H1 (cell line): ENCODE results near the gene CD300E. TPM values are rescaled to one million over a fixed set of nuclear protein-coding genes. Genes with fewer than 3 reads are reported as not detected.

Experiments used
- CTCF ChIA-PET: fragments of 300-600 bp; sonication (Branson Sonifier 250); formaldehyde crosslinking; loops from one replicate; lab custom pipeline; 2021; ENCODE audit not compliant: partially characterized antibody; lab: Charles Lee
- POLR2A ChIA-PET: fragments of 300-600 bp; sonication (Branson Sonifier 250); formaldehyde crosslinking; loops from one replicate; lab custom pipeline; 2021; ENCODE audit warnings: inconsistent platforms; ENCODE audit not compliant: partially characterized antibody; lab: Charles Lee
- DNase-seq, 2 experiments: peaks; one replicate each; pipeline versions ENCODE4 v3.0.0 to v3.0.0-alpha.2; 2010 to 2022; ENCODE audit warnings: low spot score in 2 of 2, low read depth in 1 of 2, mixed read lengths in 1 of 2
- FAIRE-seq: peaks from 2 replicates; lab custom pipeline; 2011; peaks lifted over from hg19 to GRCh38; lab: Jason Lieb, UNC
- H2AFZ ChIP-seq: 2 replicates; pipeline ENCODE4 v1.8.1; 2012; ENCODE audit warnings: low read length, inconsistent platforms
- H2AK5ac ChIP-seq: 2 replicates; pipeline ENCODE4 v1.6.1; 2013; ENCODE audit warnings: low read depth, low read length
- H2BK120ac ChIP-seq: replicated peaks from 2 replicates; pipeline ENCODE3; 2013; ENCODE audit warnings: low read depth, low read length, inconsistent platforms
- H2BK12ac ChIP-seq: 2 replicates; pipeline ENCODE4 v1.6.1; 2013; ENCODE audit warnings: low read depth, low read length
- H2BK15ac ChIP-seq: 2 replicates; pipeline ENCODE4 v1.6.1; 2013; ENCODE audit warnings: low read length
- H2BK20ac ChIP-seq: 2 replicates; pipeline ENCODE4 v1.6.1; 2013; ENCODE audit warnings: low read length
- H2BK5ac ChIP-seq: 2 replicates; pipeline ENCODE4 v1.6.1; 2013; ENCODE audit warnings: low read depth, low read length
- H3K14ac ChIP-seq: 2 replicates; pipeline ENCODE4 v1.6.1; 2013; ENCODE audit warnings: inconsistent platforms; ENCODE audit not compliant: insufficient read length
- H3K18ac ChIP-seq: 2 replicates; pipeline ENCODE4 v1.6.1; 2013; ENCODE audit warnings: low read length; ENCODE audit errors: extremely low read depth
- H3K23ac ChIP-seq: 2 replicates; pipeline ENCODE4 v1.6.1; 2013; ENCODE audit warnings: inconsistent platforms; ENCODE audit not compliant: insufficient read length
- H3K23me2 ChIP-seq: 2 replicates; pipeline ENCODE4 v1.6.1; 2013; ENCODE audit warnings: low read depth, low read length
- H3K27ac ChIP-seq: 2 replicates; pipeline ENCODE4 v1.6.1; 2011; ENCODE audit warnings: low read depth, low read length, inconsistent platforms
- H3K27me3 ChIP-seq, 4 experiments: replicated peaks in 1 of 4; 1 replicate in 1 of 4; 2 replicates in 3 of 4; pipeline versions ENCODE4 v1.6.1 to v1.8.1; 2011 to 2013; ENCODE audit warnings: low read length in 3 of 4, mild to moderate bottlenecking in 3 of 4, inconsistent platforms in 2 of 4, mixed read lengths in 2 of 4, moderate library complexity in 1 of 4; ENCODE audit not compliant: control insufficient read depth in 3 of 4, insufficient read depth in 3 of 4; ENCODE audit errors: extremely low read depth in 1 of 4
- H3K36me3 ChIP-seq, 4 experiments: 2 replicates each; pipeline versions ENCODE4 v1.6.1 to v1.8.1; 2011 to 2013; ENCODE audit warnings: mild to moderate bottlenecking in 4 of 4, low read length in 3 of 4, moderate library complexity in 2 of 4, control low read depth in 1 of 4, inconsistent platforms in 1 of 4; ENCODE audit not compliant: insufficient read depth in 4 of 4, control insufficient read depth in 2 of 4
- H3K4ac ChIP-seq: replicated peaks from 2 replicates; pipeline ENCODE3; 2013; ENCODE audit warnings: low read length, low read depth, mixed read lengths, inconsistent platforms; ENCODE audit not compliant: insufficient read length
- H3K4me1 ChIP-seq, 4 experiments: replicated peaks in 1 of 4; 1 replicate in 1 of 4; 2 replicates in 3 of 4; pipeline versions ENCODE4 v1.6.1 to v1.8.1; 2011 to 2013; ENCODE audit warnings: low read length in 3 of 4, inconsistent platforms in 2 of 4, mixed read lengths in 1 of 4; ENCODE audit not compliant: insufficient read depth in 4 of 4, control insufficient read depth in 3 of 4
- H3K4me2 ChIP-seq, 2 experiments: 2 replicates each; pipeline versions ENCODE4 v1.6.1 to v1.8.1; 2011 to 2013; ENCODE audit warnings: low read depth in 2 of 2, low read length in 2 of 2, control low read depth in 1 of 2, inconsistent platforms in 1 of 2, mild to moderate bottlenecking in 1 of 2; ENCODE audit not compliant: insufficient read depth in 1 of 2
- H3K4me3 ChIP-seq, 4 experiments: fragments of 200-600, 300-600 bp in 1 of 4; sonication (generic), shearing (Covaris generic), sonication (Bioruptor Twin) in 1 of 4; 2 replicates each; pipeline versions ENCODE4 v1.5.1 to v1.8.1; 2011 to 2016; ENCODE audit warnings: low read length in 4 of 4, low read depth in 3 of 4, control low read depth in 2 of 4, inconsistent platforms in 2 of 4, mild to moderate bottlenecking in 2 of 4, mixed read lengths in 1 of 4, moderate library complexity in 1 of 4; ENCODE audit not compliant: insufficient read depth in 2 of 4; ENCODE audit errors: extremely low read depth in 1 of 4
- H3K56ac ChIP-seq: replicated peaks from 2 replicates; pipeline ENCODE3; 2013; ENCODE audit warnings: low read depth, mild to moderate bottlenecking, mixed read lengths, low read length, inconsistent platforms; ENCODE audit not compliant: insufficient read length
- H3K79me1 ChIP-seq: 2 replicates; pipeline ENCODE4 v1.6.1; 2013; ENCODE audit warnings: low read depth, low read length, control low read depth
- H3K79me2 ChIP-seq, 2 experiments: 2 replicates each; pipeline versions ENCODE4 v1.6.1 to v1.8.1; 2012 to 2013; ENCODE audit warnings: low read length in 2 of 2, mild to moderate bottlenecking in 2 of 2, inconsistent platforms in 1 of 2; ENCODE audit not compliant: insufficient read depth in 2 of 2, control insufficient read depth in 1 of 2
- H3K9ac ChIP-seq, 4 experiments: replicated peaks in 1 of 4; 1 replicate in 1 of 4; 2 replicates in 3 of 4; pipeline versions ENCODE4 v1.6.1 to v1.8.1; 2011 to 2013; ENCODE audit warnings: low read depth in 3 of 4, low read length in 3 of 4, control low read depth in 2 of 4, mild to moderate bottlenecking in 2 of 4, moderate library complexity in 2 of 4, inconsistent platforms in 1 of 4; ENCODE audit errors: extremely low read depth in 1 of 4
- H3K9me3 ChIP-seq, 2 experiments: 2 replicates each; pipeline versions ENCODE4 v1.6.1 to v1.8.1; 2012 to 2013; ENCODE audit warnings: mild to moderate bottlenecking in 2 of 2, moderate library complexity in 2 of 2, control low read depth in 1 of 2, inconsistent platforms in 1 of 2, low read depth in 1 of 2, low read length in 1 of 2, mixed read lengths in 1 of 2; ENCODE audit not compliant: insufficient read depth in 2 of 2
- H4K20me1 ChIP-seq, 2 experiments: replicated peaks in 1 of 2; 2 replicates each; pipeline versions ENCODE3 to v1.8.1; 2011 to 2013; ENCODE audit warnings: inconsistent platforms in 2 of 2, low read length in 2 of 2, mild to moderate bottlenecking in 1 of 2; ENCODE audit not compliant: insufficient read depth in 2 of 2, control insufficient read depth in 1 of 2
- H4K5ac ChIP-seq: 2 replicates; pipeline ENCODE4 v1.6.1; 2013; ENCODE audit warnings: low read length, low read depth, mixed read lengths, inconsistent platforms; ENCODE audit not compliant: insufficient read length
- H4K8ac ChIP-seq: 2 replicates; pipeline ENCODE4 v1.8.0; 2013; ENCODE audit warnings: mild to moderate bottlenecking, moderate library complexity, low read length, inconsistent platforms; ENCODE audit not compliant: insufficient read depth; ENCODE audit errors: extremely low read depth
- H4K91ac ChIP-seq: replicated peaks from 2 replicates; pipeline ENCODE3; 2013; ENCODE audit warnings: low read length, mixed read lengths, inconsistent platforms; ENCODE audit not compliant: insufficient read length
- CREB1 ChIP-seq: IDR thresholded peaks from 2 replicates; pipeline ENCODE4 v1.6.1; 2012; ENCODE audit warnings: inconsistent platforms
- POLR2AphosphoS5 ChIP-seq: IDR thresholded peaks from 2 replicates; pipeline ENCODE4 v1.6.1; 2011; ENCODE audit warnings: low read depth, low read length
- POU5F1 ChIP-seq: IDR thresholded peaks from 2 replicates; pipeline ENCODE4 v1.6.1; 2011; ENCODE audit warnings: low read depth, mild to moderate bottlenecking, low read length, moderate library complexity
- SRF ChIP-seq: IDR thresholded peaks from 2 replicates; pipeline ENCODE4 v1.6.1; 2011; ENCODE audit warnings: mild to moderate bottlenecking, low read depth, low read length, moderate library complexity
- WGBS, 2 experiments: shearing (Covaris generic) in 1 of 2; methylation state at CpG; one replicate each; pipeline versions ENCODE4 v1.1.6 to v1.1.7; 2013 to 2015; ENCODE audit warnings: low lambda C conversion rate in 2 of 2, mixed read lengths in 2 of 2, inconsistent platforms in 1 of 2, low coverage in 1 of 2, missing lambda C conversion rate in 1 of 2; ENCODE audit not compliant: insufficient replicate concordance in 2 of 2, insufficient coverage in 1 of 2, insufficient read length in 1 of 2; ENCODE audit errors: extremely low coverage in 1 of 2, missing lambda C conversion rate in 1 of 2; 5-methylcytosine and 5-hydroxymethylcytosine counted together
- polyA plus RNA-seq, 7 experiments: library from polyadenylated mRNA; depleted of rRNA in 3 of 7; stranded (reverse) in 5 of 7; unstranded in 2 of 7; fragments of >200 nt in 5 of 7; fragments of 200-250 nt in 2 of 7; gene quantifications; 1 replicate in 5 of 7; 2 replicates in 1 of 7; 4 replicates in 1 of 7; pipeline versions ENCODE4 v1.2.1 to v1.2.3, GENCODE V29; 2011 to 2013; ENCODE audit warnings: missing spikeins in 2 of 7, mixed read lengths in 2 of 7
- total RNA-seq: library from RNA; stranded (reverse); fragmentation: NEBNext Ultra II Directional; extraction: Animal tissue kit (Norgen Biotek cat#: 25700); gene quantifications from 2 replicates; pipeline ENCODE4 v1.2.1, GENCODE V29; 2021

CD300E gene
- total and polyA plus RNA-seq, 2 of the 8 experiments (the other 6 are each of a cell fraction or from before 2014, with no cell fraction given) = not detected

GRCh38 chr17:74574489-74575142, 48.9 kb downstream of the CD300E start:
- no peaks in the 10 kb centered on the region for H3K4me1 ChIP-seq
- no peak overlapping the region for H3K56ac ChIP-seq
- H2AFZ ChIP-seq = no peak overlapping the region
- 85% methylated on average over 5 of the region's 5 CpGs; no CpG with 5 or more reads in 1 of the 2 experiments for WGBS, 2 experiments
- no peaks in the 10 kb centered on the region for H3K79me2 ChIP-seq
- H3K27me3 ChIP-seq = 0 out of 7 replicates have a peak, but pooled peaks cover 0 to 5% (median 0%) of the 10 kb centered on the region in 4 experiments
- no peak overlapping the region for H2BK15ac ChIP-seq
- no peak overlapping the region for H4K91ac ChIP-seq
- H2BK5ac ChIP-seq = no peak overlapping the region
- no peak overlapping the region for H3K14ac ChIP-seq
- H3K9ac ChIP-seq = no peak overlapping the region
- no peaks in the 10 kb centered on the region for H3K23me2 ChIP-seq
- POLR2A ChIA-PET = no interaction called here
- no peak overlapping the region for H2AK5ac ChIP-seq
- H3K79me1 ChIP-seq = no peaks in the 10 kb centered on the region
- DNase-seq (no peak), FAIRE-seq (no peak)
- no peak overlapping the region for H4K5ac ChIP-seq
- H4K20me1 ChIP-seq = no peaks in the 10 kb centered on the region
- H3K4me2 ChIP-seq = no peak overlapping the region
- H3K18ac ChIP-seq = no peak overlapping the region
- no peak overlapping the region for H3K27ac ChIP-seq
- no peak overlapping the region for H3K4ac ChIP-seq
- no peaks in the 10 kb centered on the region for H3K9me3 ChIP-seq
- CTCF ChIA-PET = interaction anchor here (0.6 to 1.9 kb wide), 7 partner anchors 7 to 273 kb away, joined by 3 to 8 read pairs (median 3); partner anchors contain the start of gene CD300LD
- H3K23ac ChIP-seq = no peak overlapping the region
- TF ChIP-seq POU5F1 (no peak), SRF (no peak), POLR2AphosphoS5 (no peak), CREB1 (no peak)
- TF ChIP-seq, all 59 proteins: peak for 0
- Histone ChIP-seq H2BK12ac (no peak overlapping the region), H2BK20ac (no peak overlapping the region), H4K8ac (no peak overlapping the region), H3K36me3 (no peaks in the 10 kb centered on the region), H3K4me3 (no peak overlapping the region), H2BK120ac (no peak overlapping the region)
